SU-DHL-6 (cell line): ENCODE measurements around the gene NCOA3.

ENCODE experiments used
- H2AFZ ChIP-seq: fragments of 200-600 bp; sonication (generic); 2 replicates; pipeline ENCODE4 v1.6.1; 2014; ENCODE audit warnings: low read depth, mild to moderate bottlenecking, moderate library complexity, mixed read lengths, antibody characterized with exemption, low read length; ENCODE audit not compliant: severe bottlenecking
- H3F3A ChIP-seq: fragments of 200-600 bp; shearing (Covaris generic); 2 replicates; pipeline ENCODE4 v1.6.0; 2016; ENCODE audit warnings: antibody characterized with exemption, mild to moderate bottlenecking; ENCODE audit not compliant: insufficient read depth
- H3K27ac ChIP-seq: fragments of 200-600 bp; sonication (generic); 2 replicates; pipeline ENCODE4 v1.5.1; 2016; ENCODE audit warnings: low read depth, mild to moderate bottlenecking, low read length, moderate library complexity, mixed read lengths
- H3K27me3 ChIP-seq: fragments of 200-600 bp; sonication (generic), shearing (Covaris generic); 2 replicates; pipeline ENCODE4 v1.6.0; 2014; ENCODE audit warnings: mild to moderate bottlenecking, low read length
- H3K36me3 ChIP-seq: fragments of 200-600 bp; sonication (generic); 2 replicates; pipeline ENCODE4 v1.6.1; 2014; ENCODE audit warnings: mild to moderate bottlenecking, low read length, mixed read lengths
- H3K4me2 ChIP-seq: fragments of 300-600, 200-600 bp; shearing (Covaris generic), sonication (generic); 2 replicates; pipeline ENCODE4 v1.6.0; 2014; ENCODE audit warnings: low read length, low read depth, mild to moderate bottlenecking; ENCODE audit not compliant: poor library complexity, severe bottlenecking
- H3K4me3 ChIP-seq: fragments of 200-600 bp; sonication (generic); 2 replicates; pipeline ENCODE4 v1.5.1; 2014; ENCODE audit warnings: antibody characterized with exemption, low read length, mild to moderate bottlenecking, mixed read lengths; ENCODE audit not compliant: insufficient read depth, poor library complexity, severe bottlenecking
- H3K79me2 ChIP-seq: fragments of 200-600 bp; sonication (generic); 2 replicates; pipeline ENCODE4 v1.6.1; 2014; ENCODE audit warnings: mild to moderate bottlenecking, low read length, moderate library complexity; ENCODE audit not compliant: insufficient read depth
- H3K9ac ChIP-seq: fragments of 200-600 bp; sonication (generic); 2 replicates; pipeline ENCODE4 v1.7.0; 2014; ENCODE audit warnings: mild to moderate bottlenecking, low read length
- H3K9me2 ChIP-seq: fragments of 200-600 bp; sonication (generic); replicated peaks from 2 replicates; pipeline ENCODE4 v1.6.1; 2014; ENCODE audit warnings: low read length; ENCODE audit not compliant: insufficient read depth
- H3K9me3 ChIP-seq: fragments of 200-600 bp; sonication (generic); 2 replicates; pipeline ENCODE4 v1.6.1; 2014; ENCODE audit warnings: low read length, mixed read lengths; ENCODE audit not compliant: insufficient read depth
- H4K20me1 ChIP-seq: fragments of 200-600 bp; sonication (generic); 2 replicates; pipeline ENCODE4 v1.6.1; 2014; ENCODE audit warnings: low read depth, mild to moderate bottlenecking, antibody characterized with exemption, low read length, moderate library complexity, mixed read lengths
- CTCF ChIP-seq: fragments of 200-600 bp; sonication (generic); IDR thresholded peaks from one replicate; pipeline ENCODE4 v1.5.1; 2017; ENCODE audit warnings: antibody characterized with exemption, mild to moderate bottlenecking, low read length, moderate library complexity; ENCODE audit not compliant: insufficient read depth, poor library complexity, severe bottlenecking
- EZH2phosphoT487 ChIP-seq: fragments of 200-600 bp; sonication (generic), shearing (Covaris generic); conservative IDR thresholded peaks from 2 replicates; pipeline ENCODE4 v1.6.1; 2018; ENCODE audit warnings: mild to moderate bottlenecking, antibody characterized with exemption, low read length, moderate library complexity, mixed read lengths

Gene NCOA3

GRCh38 chr20:47704746-47705496, 203.2 kb downstream of the NCOA3 start:
- Histone ChIP-seq H3K36me3 (no peaks in the 10 kb centered on the region), H3K27ac (no peak overlapping the region), H2AFZ (no peak overlapping the region), H3K9me2 (no peaks in the 10 kb centered on the region), H4K20me1 (no peaks in the 10 kb centered on the region), H3K9ac (no peak overlapping the region), H3K4me3 (no peak overlapping the region), H3K4me2 (no peak overlapping the region), H3K27me3 (no peaks in the 10 kb centered on the region), H3K79me2 (no peaks in the 10 kb centered on the region), H3K9me3 (no peaks in the 10 kb centered on the region), H3F3A (no peaks in the 10 kb centered on the region)
- TF ChIP-seq EZH2phosphoT487 = no peak
- no peak for TF ChIP-seq CTCF

GRCh38 chr20:47705497-47705856, 203.8 kb downstream of the NCOA3 start:
- Histone ChIP-seq H3K4me3 (no peak overlapping the region), H3K27me3 (no peaks in the 10 kb centered on the region), H3K27ac (no peak overlapping the region), H3K9me2 (no peaks in the 10 kb centered on the region), H2AFZ (no peak overlapping the region), H3K79me2 (no peaks in the 10 kb centered on the region), H3K36me3 (no peaks in the 10 kb centered on the region), H4K20me1 (no peaks in the 10 kb centered on the region), H3K9ac (no peak overlapping the region), H3K9me3 (no peaks in the 10 kb centered on the region), H3K4me2 (no peak overlapping the region), H3F3A (no peaks in the 10 kb centered on the region)
- TF ChIP-seq CTCF = no peak
- TF ChIP-seq EZH2phosphoT487 = no peak

GRCh38 chr20:47706345-47706744, 204.7 kb downstream of the NCOA3 start:
- no peaks in the 10 kb centered on the region for H3K27me3 ChIP-seq
- no peak overlapping the region for H2AFZ ChIP-seq
- no peaks in the 10 kb centered on the region for H3F3A ChIP-seq
- no peak overlapping the region for H3K4me2 ChIP-seq
- no peak overlapping the region for H3K9ac ChIP-seq
- no peaks in the 10 kb centered on the region for H3K9me3 ChIP-seq
- H3K9me2 ChIP-seq = no peaks in the 10 kb centered on the region
- H3K79me2 ChIP-seq = no peaks in the 10 kb centered on the region
- no peak overlapping the region for H3K27ac ChIP-seq
- no peak overlapping the region for H3K4me3 ChIP-seq
- no peaks in the 10 kb centered on the region for H4K20me1 ChIP-seq
- TF ChIP-seq EZH2phosphoT487 (no peak), CTCF (no peak)
- H3K36me3 ChIP-seq = no peaks in the 10 kb centered on the region
